ENCODE results near the gene SLC35E1. TPM values are rescaled to one million over a fixed set of nuclear protein-coding genes. Genes with fewer than 3 reads are reported as not detected.

Gene SLC35E1
- total and polyA plus RNA-seq, 2 donors (not counting 3 experiments of a cell fraction or from before 2014, with no cell fraction given): 36.0 to 37.5 TPM

GRCh38 chr19:16577531-16577985 lies 5.3 kb upstream of the SLC35E1 start:
- Histone ChIP-seq H3K4me3 (replicated peaks in 1 of 3; ENCODE audit: insufficient read depth in 1 of 3, low read depth in 1 of 3, low read length in 3 of 3) (no peak overlapping the region), H2AFZ (ENCODE audit: low read depth, low read length) (no peak overlapping the region), H3K79me2 (ENCODE audit: control insufficient read depth, insufficient read depth, low read length) (peaks cover 73% of the 10 kb centered on the region), H4K20me1 (replicated peaks; ENCODE audit: control insufficient read depth, extremely low read depth, insufficient read depth, low read length) (no peaks in the 10 kb centered on the region), H3K27me3 (ENCODE audit: control insufficient read depth in 2 of 2, insufficient read depth in 2 of 2, low read length in 2 of 2) (no peaks in the 10 kb centered on the region), H3K27ac (ENCODE audit: insufficient read depth, low read depth, low read length) (no peak overlapping the region), H3K9me1 (replicated peaks; ENCODE audit: control insufficient read depth, extremely low read depth, insufficient read depth, low read length) (no peaks in the 10 kb centered on the region), H3K4me1 (ENCODE audit: control insufficient read depth, extremely low read depth, insufficient read depth, low read length) (peaks cover 11% of the 10 kb centered on the region), H3K9ac (replicated peaks; ENCODE audit: extremely low read depth, insufficient read depth, low read length) (no peak overlapping the region), H3K9me3 (replicated peaks; ENCODE audit: control insufficient read depth, insufficient read depth, low read length) (no peaks in the 10 kb centered on the region), H3K36me3 (ENCODE audit: control insufficient read depth in 2 of 2, extremely low read depth in 1 of 2, insufficient read depth in 2 of 2, low read length in 2 of 2) (peaks cover 0 to 16% of the 10 kb centered on the region in 2 experiments), H3K4me2 (ENCODE audit: insufficient read depth, low read length) (no peak overlapping the region)
- TF ChIP-seq MAX (IDR thresholded peaks at IDR 0.05; ENCODE audit: insufficient read depth, insufficient read length): no peak
- TF ChIP-seq EZH2 (IDR thresholded peaks at IDR 0.05; ENCODE audit: borderline replicate concordance, low read depth, low read length, severe bottlenecking): no peak
- no peak for TF ChIP-seq JUN (IDR thresholded peaks at IDR 0.05; ENCODE audit: borderline replicate concordance, insufficient read depth, insufficient read length, low read depth)
- no peak for TF ChIP-seq MYC (IDR thresholded peaks at IDR 0.05; ENCODE audit: low read depth, low read length)
- no peak for TF ChIP-seq POLR2A (IDR thresholded peaks at IDR 0.05; ENCODE audit: low read depth, low read length)
- TF ChIP-seq POLR2AphosphoS5 (IDR thresholded peaks at IDR 0.05; ENCODE audit: insufficient read depth, low read depth, low read length): no peak
- ChIA-PET POLR2A (no interaction called here), CTCF (interaction anchor here (1.8 kb wide), 1 partner anchor 9 kb away, joined by 10 read pairs; no protein-coding TSS in a partner anchor)
- no TSS peak for BruUV-seq (replicated peaks)
- dilution Hi-C loops (cut with MboI; ENCODE audit: extremely low pct_ligation_motif_present, low sequenced_read_pairs): no loop called here
- intact Hi-C loops (cut with micrococcal nuclease): no loop called here
- FAIRE-seq: no peak
- no peak for DNase-seq (ENCODE audit: low read depth, low spot score)

GRCh38 chr19:16576690-16577530 lies 4.7 kb upstream of the SLC35E1 start:
- no peak overlapping the region for H2AFZ ChIP-seq (ENCODE audit: low read depth, low read length)
- H3K27me3 ChIP-seq (ENCODE audit: control insufficient read depth in 2 of 2, insufficient read depth in 2 of 2, low read length in 2 of 2): no peaks in the 10 kb centered on the region
- H3K79me2 ChIP-seq (ENCODE audit: control insufficient read depth, insufficient read depth, low read length): peaks cover 68% of the 10 kb centered on the region
- H3K4me2 ChIP-seq (ENCODE audit: insufficient read depth, low read length): no peak overlapping the region
- intact Hi-C loops (cut with micrococcal nuclease) (no loop called here), dilution Hi-C loops (cut with MboI; ENCODE audit: extremely low pct_ligation_motif_present, low sequenced_read_pairs) (no loop called here)
- H3K9me1 ChIP-seq (replicated peaks; ENCODE audit: control insufficient read depth, extremely low read depth, insufficient read depth, low read length): no peaks in the 10 kb centered on the region
- no peaks in the 10 kb centered on the region for H3K9me3 ChIP-seq (replicated peaks; ENCODE audit: control insufficient read depth, insufficient read depth, low read length)
- H4K20me1 ChIP-seq (replicated peaks; ENCODE audit: control insufficient read depth, extremely low read depth, insufficient read depth, low read length): no peaks in the 10 kb centered on the region
- DNase-seq (ENCODE audit: low read depth, low spot score) (no peak), FAIRE-seq (no peak)
- no peak overlapping the region for H3K27ac ChIP-seq (ENCODE audit: insufficient read depth, low read depth, low read length)
- ChIA-PET CTCF (interaction anchor here (0.5 to 1.8 kb wide), 2 partner anchors 7 to 10 kb away, joined by 3 to 10 read pairs; no protein-coding TSS in a partner anchor), POLR2A (no interaction called here)
- H3K36me3 ChIP-seq (ENCODE audit: control insufficient read depth in 2 of 2, extremely low read depth in 1 of 2, insufficient read depth in 2 of 2, low read length in 2 of 2): peaks cover 0 to 16% of the 10 kb centered on the region in 2 experiments
- TF ChIP-seq JUN (IDR thresholded peaks at IDR 0.05; ENCODE audit: borderline replicate concordance, insufficient read depth, insufficient read length, low read depth): no peak
- H3K4me1 ChIP-seq (ENCODE audit: control insufficient read depth, extremely low read depth, insufficient read depth, low read length): peaks cover 11% of the 10 kb centered on the region
- no peak overlapping the region for H3K4me3 ChIP-seq (replicated peaks in 1 of 3; ENCODE audit: insufficient read depth in 1 of 3, low read depth in 1 of 3, low read length in 3 of 3)
- BruUV-seq (replicated peaks): no TSS peak
- H3K9ac ChIP-seq (replicated peaks; ENCODE audit: extremely low read depth, insufficient read depth, low read length): no peak overlapping the region

Measured in endothelial cell of umbilical vein (primary cell).